ENCODE measurements around the gene KRTDAP. TPM values are rescaled to one million over a fixed set of nuclear protein-coding genes. Genes with fewer than 3 reads are reported as not detected.
A peak's percentile ranks its signal among the peaks of the same experiment; 100 is the strongest.

KRTDAP gene
- total RNA-seq, 1 experiment from 2014 or later = not detected

- in situ Hi-C loops (cut with HindIII; ENCODE audit: low sequenced_read_pairs) = no loop called here
- no peak for DNase-seq (ENCODE audit: low spot score)
Measured at GRCh38 chr19:35514282-35514809, 24.1 kb upstream of the KRTDAP start.

GRCh38 chr19:35513628-35514281, 23.5 kb upstream of the KRTDAP start, which contains the start of gene DMKN:
Gene DMKN, minus strand, starts transcription at chr19:35513649. Its CDS starts 174 bp downstream, at chr19:35513475.
- in situ Hi-C loops (cut with HindIII; ENCODE audit: low sequenced_read_pairs) = no loop called here
- no peak for DNase-seq (ENCODE audit: low spot score)

- in situ Hi-C loops (cut with HindIII; ENCODE audit: low sequenced_read_pairs) = no loop called here
- DNase-seq (ENCODE audit: low spot score) = no peak
Measured at GRCh38 chr19:35512831-35513627, 22.8 kb upstream of the KRTDAP start.

DNA sequence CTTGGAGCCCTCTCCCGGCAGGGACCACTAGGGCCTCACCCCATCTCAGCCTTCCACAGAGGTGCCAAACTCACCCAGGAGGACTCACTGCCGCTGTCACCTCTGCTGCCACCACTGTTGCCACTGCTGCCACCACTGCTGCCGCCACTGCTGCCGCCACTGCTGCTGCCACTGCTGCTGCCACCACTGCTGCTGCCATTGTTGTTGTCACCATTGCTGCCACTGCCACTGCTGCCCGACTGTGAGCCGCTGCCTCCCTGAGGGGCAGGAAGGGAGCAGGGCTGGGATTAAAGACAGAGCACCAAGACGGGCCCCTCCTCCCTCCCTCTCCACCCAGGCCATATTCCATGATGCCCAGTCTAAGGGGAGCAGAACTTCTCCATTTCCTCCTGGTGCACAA, 21.1 kb upstream of the KRTDAP start:
- no peak for DNase-seq (ENCODE audit: low spot score)
- in situ Hi-C loops (cut with HindIII; ENCODE audit: low sequenced_read_pairs) = no loop called here

- DNase-seq (ENCODE audit: low spot score) = no peak
- in situ Hi-C loops (cut with HindIII; ENCODE audit: low sequenced_read_pairs) = no loop called here
Measured at GRCh38 chr19:35510626-35510964, 20.3 kb upstream of the KRTDAP start.

- peak; percentile 59 for DNase-seq (ENCODE audit: low spot score)
- in situ Hi-C loops (cut with HindIII; ENCODE audit: low sequenced_read_pairs) = no loop called here
Measured at GRCh38 chr19:35509861-35510625, 19.8 kb upstream of the KRTDAP start.

- DNase-seq (ENCODE audit: low spot score) = no peak
Measured at GRCh38 chr19:35509018-35509652, 18.9 kb upstream of the KRTDAP start.

GRCh38 chr19:35508129-35508528, 17.9 kb upstream of the KRTDAP start:
- DNase-seq (ENCODE audit: low spot score) = no peak
- in situ Hi-C loops (cut with HindIII; ENCODE audit: low sequenced_read_pairs) = no loop called here

More at GRCh38 chr19:35509018-35509652, 18.9 kb upstream of the KRTDAP start:
- in situ Hi-C loops (cut with HindIII; ENCODE audit: low sequenced_read_pairs) = no loop called here

GRCh38 chr19:35507561-35507960, 17.3 kb upstream of the KRTDAP start:
- no peak for DNase-seq (ENCODE audit: low spot score)

GRCh38 chr19:35506011-35506410, 15.7 kb upstream of the KRTDAP start:
- in situ Hi-C loops (cut with HindIII; ENCODE audit: low sequenced_read_pairs) = no loop called here
- no peak for DNase-seq (ENCODE audit: low spot score)

More at GRCh38 chr19:35507561-35507960, 17.3 kb upstream of the KRTDAP start:
- in situ Hi-C loops (cut with HindIII; ENCODE audit: low sequenced_read_pairs) = no loop called here

- in situ Hi-C loops (cut with HindIII; ENCODE audit: low sequenced_read_pairs) = no loop called here
- DNase-seq (ENCODE audit: low spot score) = no peak
Measured at GRCh38 chr19:35502751-35503150, 12.5 kb upstream of the KRTDAP start.

GRCh38 chr19:35501684-35502083, 11.4 kb upstream of the KRTDAP start:
- in situ Hi-C loops (cut with HindIII; ENCODE audit: low sequenced_read_pairs) = no loop called here
- DNase-seq (ENCODE audit: low spot score) = no peak

GRCh38 chr19:35500611-35501010, 10.3 kb upstream of the KRTDAP start:
- in situ Hi-C loops (cut with HindIII; ENCODE audit: low sequenced_read_pairs) = no loop called here
- no peak for DNase-seq (ENCODE audit: low spot score)

- in situ Hi-C loops (cut with HindIII; ENCODE audit: low sequenced_read_pairs) = no loop called here
- no peak for DNase-seq (ENCODE audit: low spot score)
Measured at GRCh38 chr19:35498984-35499527, 8.8 kb upstream of the KRTDAP start.

DNA sequence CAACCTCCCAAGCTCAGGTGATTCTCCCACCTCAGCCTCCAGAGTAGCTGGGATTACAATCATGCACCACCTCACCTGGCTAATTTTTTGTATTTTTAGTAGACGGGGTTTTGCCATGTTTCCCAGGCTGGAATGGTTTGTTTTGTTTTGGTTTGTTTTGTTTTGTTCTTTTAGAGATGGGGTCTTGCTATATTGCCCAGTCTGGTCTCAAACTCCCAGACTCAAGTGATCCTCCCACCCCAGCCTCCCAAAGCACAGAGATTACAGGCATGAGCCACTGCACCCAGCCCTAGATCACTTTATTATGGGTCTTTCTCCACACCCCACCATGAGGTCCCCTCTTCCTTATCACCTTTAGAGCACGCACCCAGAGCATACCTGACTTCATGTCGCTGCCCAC, 8.0 kb upstream of the KRTDAP start:
- in situ Hi-C loops (cut with HindIII; ENCODE audit: low sequenced_read_pairs) = no loop called here
- DNase-seq (ENCODE audit: low spot score) = no peak

DNA sequence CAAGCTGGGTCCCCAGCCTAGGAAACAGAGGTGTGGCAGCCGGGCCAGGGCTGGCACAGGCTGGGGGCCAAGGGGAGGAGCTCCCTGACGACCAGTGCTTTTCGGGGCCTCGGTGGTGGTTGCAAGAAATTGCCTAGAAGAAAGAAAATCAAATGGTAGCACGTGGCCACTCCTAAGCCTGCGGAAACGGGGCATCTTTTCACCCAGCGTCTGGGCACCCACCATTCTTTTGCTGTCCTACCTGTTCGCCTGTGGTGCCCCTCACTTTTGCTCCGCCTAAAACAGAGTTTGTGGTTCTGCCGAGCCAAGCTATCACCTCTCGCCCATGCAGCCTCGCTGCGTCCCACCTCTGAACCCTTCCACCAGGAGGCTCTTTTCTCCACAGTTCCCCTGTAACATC, 7.1 kb upstream of the KRTDAP start:
- DNase-seq (ENCODE audit: low spot score) = no peak

GRCh38 chr19:35495107-35496064, 5.1 kb upstream of the KRTDAP start:
- in situ Hi-C loops (cut with HindIII; ENCODE audit: low sequenced_read_pairs) = no loop called here
- peak; percentile 32 for DNase-seq (ENCODE audit: low spot score)

More for the DNA sequence above, 7.1 kb upstream of the KRTDAP start:
- in situ Hi-C loops (cut with HindIII; ENCODE audit: low sequenced_read_pairs) = no loop called here

GRCh38 chr19:35493971-35494370, 3.7 kb upstream of the KRTDAP start:
- in situ Hi-C loops (cut with HindIII; ENCODE audit: low sequenced_read_pairs) = no loop called here
- no peak for DNase-seq (ENCODE audit: low spot score)
